Measurements from ENCODE around the gene TEX14. TPM values are rescaled to one million over a fixed set of nuclear protein-coding genes. Genes with fewer than 3 reads are reported as not detected.
A peak's percentile ranks its signal among the peaks of the same experiment; 100 is the strongest.

TEX14 gene
- polyA plus RNA-seq, 2 of the 4 experiments (the other 2 are of a cell fraction) = 0.04 to 0.12 TPM

DNA sequence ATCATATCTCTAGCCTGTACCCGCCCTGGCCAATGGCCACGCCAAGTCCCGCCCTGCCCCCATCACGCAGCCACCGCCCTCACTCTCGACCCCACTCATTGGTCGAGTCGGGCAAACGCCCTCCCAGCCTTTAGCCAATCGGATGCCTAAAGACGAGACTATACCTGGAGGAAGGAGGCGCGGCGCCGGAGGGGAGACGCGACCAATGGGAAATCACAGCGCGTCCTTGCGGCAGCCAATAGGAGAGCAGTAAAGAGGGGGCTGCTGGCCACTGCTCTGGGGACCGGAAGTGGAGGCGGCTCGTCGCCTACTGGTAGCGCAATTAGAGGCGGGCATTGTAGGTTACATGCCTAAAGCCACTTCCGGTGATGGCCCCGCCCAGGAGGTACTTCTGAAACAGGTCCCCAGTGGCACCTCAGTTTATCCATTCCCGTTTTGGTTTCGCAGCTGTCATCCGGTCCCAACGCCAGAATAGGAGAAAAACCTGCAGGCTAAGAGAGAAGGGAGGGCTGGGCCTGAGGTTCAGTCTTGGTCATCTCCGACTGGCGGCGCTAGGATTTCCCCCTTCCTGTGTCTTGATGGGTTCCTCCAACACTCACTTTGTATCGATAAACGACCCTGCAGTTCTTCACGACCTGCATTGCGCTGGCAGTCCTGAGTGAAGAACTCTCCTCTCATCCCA is 173.8 kb downstream of the TEX14 start:
- CTCF ChIA-PET = interaction anchor here (0.6 to 9.8 kb wide), 43 partner anchors 12 to 636 kb away, joined by 3 to 187 read pairs (median 5); partner anchors contain the start of genes RAD51C, RNF43 and TEX14
- POLR2A ChIA-PET = interaction anchor here (0.6 to 2.9 kb wide), 12 partner anchors 10 to 1102 kb away, joined by 3 to 106 read pairs (median 4); partner anchors contain the start of genes CLTC, PRR11, RAD51C and SKA2
- Histone ChIP-seq H3K4me1 (peaks cover 15% of the 10 kb centered on the region), H3K4me3 (peak overlapping the region; percentile 72), H3K27ac (peak overlapping the region; percentile 76 to 87), H3K9me3 (no peaks in the 10 kb centered on the region), H3K4me2 (peak overlapping the region; percentile 92)
- FAIRE-seq = peak; percentile 82
- ATAC-seq = peak; percentile 84 to 90
- under 1% methylated on average over 39 of the region's 39 CpGs for WGBS (ENCODE audit: missing lambda C conversion rate)
- peak; percentile 100 for DNase-seq (ENCODE audit: low read depth in 1 of 2, low spot score in 1 of 2)
- TF ChIP-seq POLR2AphosphoS2 (conservative IDR thresholded peaks at IDR 0.05; ENCODE audit: low read length) (no peak), HOXB5 (CRISPR knock-in tag; IDR thresholded peaks at IDR 0.05) (no peak), RAD21 (conservative IDR thresholded peaks at IDR 0.05 in 1 of 2, IDR thresholded peaks at IDR 0.05 in 1 of 2) (no peak), CBX8 (IDR thresholded peaks at IDR 0.05) (no peak), SMC3 (IDR thresholded peaks at IDR 0.05) (no peak), MAFK (IDR thresholded peaks at IDR 0.05; ENCODE audit: partially characterized antibody) (no peak), BHLHE40 (IDR thresholded peaks at IDR 0.05; ENCODE audit: low read depth, low read length) (no peak), CHD2 (IDR thresholded peaks at IDR 0.05; ENCODE audit: low read length, partially characterized antibody) (peak; percentile 69), FOSB (CRISPR knock-in tag; IDR thresholded peaks at IDR 0.05) (no peak), EHMT2 (IDR thresholded peaks at IDR 0.05; ENCODE audit: low read depth) (no peak), HEYL (CRISPR knock-in tag; IDR thresholded peaks at IDR 0.05) (no peak), RARB (CRISPR knock-in tag; IDR thresholded peaks at IDR 0.05) (no peak), HES2 (IDR thresholded peaks at IDR 0.05) (no peak), HDAC2 (IDR thresholded peaks at IDR 0.05) (peak; percentile 87), REST (IDR thresholded peaks at IDR 0.05) (no peak), MYC (IDR thresholded peaks at IDR 0.05; ENCODE audit: borderline replicate concordance, low read length) (no peak), FOSL2 (IDR thresholded peaks at IDR 0.05) (no peak), FOSL2 (CRISPR knock-in tag; IDR thresholded peaks at IDR 0.05) (no peak), MAZ (IDR thresholded peaks at IDR 0.05; ENCODE audit: borderline replicate concordance, low read depth, low read length) (no peak), ESRRA (IDR thresholded peaks at IDR 0.05; ENCODE audit: borderline replicate concordance, low read length) (no peak), RNF2 (IDR thresholded peaks at IDR 0.05; ENCODE audit: borderline replicate concordance, low read depth) (no peak), POLR2A (IDR thresholded peaks at IDR 0.05; ENCODE audit: low read length) (peak; percentile 39), PBX3 (IDR thresholded peaks at IDR 0.05) (peak; percentile 7), NFE2L2 (conservative IDR thresholded peaks at IDR 0.05; ENCODE audit: low read length) (no peak), PHF8 (IDR thresholded peaks at IDR 0.05; ENCODE audit: borderline replicate concordance, low read depth) (peak; percentile 84; the same call in 1 of the 2 replicates), HOXB13 (CRISPR knock-in tag; IDR thresholded peaks at IDR 0.05; ENCODE audit: low read depth) (no peak), ZSCAN20 (CRISPR knock-in tag; IDR thresholded peaks at IDR 0.05) (no peak), TFCP2L1 (CRISPR knock-in tag; IDR thresholded peaks at IDR 0.05) (no peak), EP300 (IDR thresholded peaks at IDR 0.05) (no peak), GATA3 (IDR thresholded peaks at IDR 0.05; ENCODE audit: borderline replicate concordance) (no peak), ZC3H11A (IDR thresholded peaks at IDR 0.05) (no peak), RFX5 (IDR thresholded peaks at IDR 0.05) (peak; percentile 88), HOXA7 (CRISPR knock-in tag; IDR thresholded peaks at IDR 0.05) (no peak), ZNF302 (CRISPR knock-in tag; IDR thresholded peaks at IDR 0.05) (no peak)
- TF ChIP-seq, protein P1, sequence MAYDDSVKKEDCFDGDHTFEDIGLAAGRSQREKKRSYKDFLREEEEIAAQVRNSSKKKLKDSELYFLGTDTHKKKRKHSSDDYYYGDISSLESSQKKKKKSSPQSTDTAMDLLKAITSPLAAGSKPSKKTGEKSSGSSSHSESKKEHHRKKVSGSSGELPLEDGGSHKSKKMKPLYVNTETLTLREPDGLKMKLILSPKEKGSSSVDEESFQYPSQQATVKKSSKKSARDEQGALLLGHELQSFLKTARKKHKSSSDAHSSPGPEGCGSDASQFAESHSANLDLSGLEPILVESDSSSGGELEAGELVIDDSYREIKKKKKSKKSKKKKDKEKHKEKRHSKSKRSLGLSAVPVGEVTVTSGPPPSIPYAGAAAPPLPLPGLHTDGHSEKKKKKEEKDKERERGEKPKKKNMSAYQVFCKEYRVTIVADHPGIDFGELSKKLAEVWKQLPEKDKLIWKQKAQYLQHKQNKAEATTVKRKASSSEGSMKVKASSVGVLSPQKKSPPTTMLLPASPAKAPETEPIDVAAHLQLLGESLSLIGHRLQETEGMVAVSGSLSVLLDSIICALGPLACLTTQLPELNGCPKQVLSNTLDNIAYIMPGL (CRISPR knock-in tag; IDR thresholded peaks at IDR 0.05; ENCODE audit: borderline replicate concordance) = no peak
- TF ChIP-seq, protein P2, sequence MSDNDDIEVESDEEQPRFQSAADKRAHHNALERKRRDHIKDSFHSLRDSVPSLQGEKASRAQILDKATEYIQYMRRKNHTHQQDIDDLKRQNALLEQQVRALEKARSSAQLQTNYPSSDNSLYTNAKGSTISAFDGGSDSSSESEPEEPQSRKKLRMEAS (IDR thresholded peaks at IDR 0.05) = peak; percentile 73; the same call in 1 of the 2 replicates
